WERI-Rb-1 (cell line): ENCODE measurements around the gene DYNC1H1.
"Not testable (repeated sequence)": the region's sequence is repeated elsewhere in the genome, so short reads cannot be mapped to it uniquely, and the experiment has no call there.

Source experiments
- DNase-seq: peaks from one replicate; pipeline ENCODE4 v3.0.0-alpha.2; 2020
- H3K27ac ChIP-seq: fragments of 250-450 bp; sonication (Bioruptor Pico); 2 replicates; pipeline ENCODE4 v1.5.1; 2020; ENCODE audit warnings: mild to moderate bottlenecking, moderate library complexity
- H3K27me3 ChIP-seq: fragments of 250-450 bp; sonication (Bioruptor Pico); 2 replicates; pipeline ENCODE4 v1.5.1; 2021; ENCODE audit warnings: mild to moderate bottlenecking, low read depth, moderate library complexity; ENCODE audit not compliant: insufficient read depth, severe bottlenecking
- H3K36me3 ChIP-seq: fragments of 250-450 bp; sonication (Bioruptor Pico); 2 replicates; pipeline ENCODE4 v1.5.1; 2020; ENCODE audit warnings: mild to moderate bottlenecking, moderate library complexity
- H3K4me3 ChIP-seq: 2 replicates; pipeline ENCODE4 v1.5.1; 2011; ENCODE audit warnings: low read depth, mild to moderate bottlenecking, control low read depth, low read length
- H3K9me3 ChIP-seq: fragments of 250-450 bp; sonication (Bioruptor Pico); 2 replicates; pipeline ENCODE4 v1.5.1; 2021; ENCODE audit warnings: mild to moderate bottlenecking, moderate library complexity; ENCODE audit not compliant: severe bottlenecking
- TF ChIP-seq, protein P1 (sequence below): IDR thresholded peaks from 2 replicates; pipeline ENCODE4 v1.5.1; 2011; ENCODE audit warnings: low read depth, mild to moderate bottlenecking, control low read depth, inconsistent platforms, low read length

DYNC1H1 gene

GRCh38 chr14:102077382-102077709 lies 113.0 kb downstream of the DYNC1H1 start:
- no peak overlapping the region for H3K27ac ChIP-seq
- peaks cover 44% of the 10 kb centered on the region for H3K36me3 ChIP-seq

GRCh38 chr14:102078361-102078791 lies 114.0 kb downstream of the DYNC1H1 start:
- H3K4me3 ChIP-seq, DNase-seq, H3K27me3 ChIP-seq, H3K27ac ChIP-seq, H3K9me3 ChIP-seq: not testable (repeated sequence)
- peaks cover 54% of the 10 kb centered on the region for H3K36me3 ChIP-seq

More at GRCh38 chr14:102077382-102077709, 113.0 kb downstream of the DYNC1H1 start:
- H3K4me3 ChIP-seq = no peak overlapping the region
- TF ChIP-seq, protein P1, sequence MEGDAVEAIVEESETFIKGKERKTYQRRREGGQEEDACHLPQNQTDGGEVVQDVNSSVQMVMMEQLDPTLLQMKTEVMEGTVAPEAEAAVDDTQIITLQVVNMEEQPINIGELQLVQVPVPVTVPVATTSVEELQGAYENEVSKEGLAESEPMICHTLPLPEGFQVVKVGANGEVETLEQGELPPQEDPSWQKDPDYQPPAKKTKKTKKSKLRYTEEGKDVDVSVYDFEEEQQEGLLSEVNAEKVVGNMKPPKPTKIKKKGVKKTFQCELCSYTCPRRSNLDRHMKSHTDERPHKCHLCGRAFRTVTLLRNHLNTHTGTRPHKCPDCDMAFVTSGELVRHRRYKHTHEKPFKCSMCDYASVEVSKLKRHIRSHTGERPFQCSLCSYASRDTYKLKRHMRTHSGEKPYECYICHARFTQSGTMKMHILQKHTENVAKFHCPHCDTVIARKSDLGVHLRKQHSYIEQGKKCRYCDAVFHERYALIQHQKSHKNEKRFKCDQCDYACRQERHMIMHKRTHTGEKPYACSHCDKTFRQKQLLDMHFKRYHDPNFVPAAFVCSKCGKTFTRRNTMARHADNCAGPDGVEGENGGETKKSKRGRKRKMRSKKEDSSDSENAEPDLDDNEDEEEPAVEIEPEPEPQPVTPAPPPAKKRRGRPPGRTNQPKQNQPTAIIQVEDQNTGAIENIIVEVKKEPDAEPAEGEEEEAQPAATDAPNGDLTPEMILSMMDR = no peak
- DNase-seq = no peak
- no peaks in the 10 kb centered on the region for H3K27me3 ChIP-seq
- H3K9me3 ChIP-seq = no peaks in the 10 kb centered on the region

- TF ChIP-seq, protein P1 = no peak
- no peaks in the 10 kb centered on the region for H3K9me3 ChIP-seq
- peaks cover 61% of the 10 kb centered on the region for H3K36me3 ChIP-seq
- no peaks in the 10 kb centered on the region for H3K27me3 ChIP-seq
- no peak overlapping the region for H3K27ac ChIP-seq
- no peak for DNase-seq
- no peak overlapping the region for H3K4me3 ChIP-seq
Measured at GRCh38 chr14:102078831-102079699, 114.7 kb downstream of the DYNC1H1 start.

DNA sequence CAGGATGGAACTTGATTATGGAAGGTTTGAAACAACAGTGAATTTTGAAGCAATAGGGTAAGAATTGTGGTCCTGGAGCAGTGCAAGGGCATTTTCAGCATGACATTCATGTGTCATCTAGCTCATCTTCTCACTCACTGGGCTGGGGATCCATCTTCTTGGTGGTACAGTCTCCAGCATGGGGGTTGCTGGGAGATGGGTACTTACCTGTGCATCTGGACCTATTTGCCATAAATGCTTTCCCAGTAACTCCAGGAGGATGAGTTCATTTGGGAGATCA lies 115.3 kb downstream of the DYNC1H1 start:
- no peak overlapping the region for H3K27ac ChIP-seq
- peaks cover 67% of the 10 kb centered on the region for H3K36me3 ChIP-seq
- H3K4me3 ChIP-seq = no peak overlapping the region
- TF ChIP-seq, protein P1 = no peak
- H3K27me3 ChIP-seq = no peaks in the 10 kb centered on the region
- H3K9me3 ChIP-seq = no peaks in the 10 kb centered on the region
- no peak for DNase-seq

DNA sequence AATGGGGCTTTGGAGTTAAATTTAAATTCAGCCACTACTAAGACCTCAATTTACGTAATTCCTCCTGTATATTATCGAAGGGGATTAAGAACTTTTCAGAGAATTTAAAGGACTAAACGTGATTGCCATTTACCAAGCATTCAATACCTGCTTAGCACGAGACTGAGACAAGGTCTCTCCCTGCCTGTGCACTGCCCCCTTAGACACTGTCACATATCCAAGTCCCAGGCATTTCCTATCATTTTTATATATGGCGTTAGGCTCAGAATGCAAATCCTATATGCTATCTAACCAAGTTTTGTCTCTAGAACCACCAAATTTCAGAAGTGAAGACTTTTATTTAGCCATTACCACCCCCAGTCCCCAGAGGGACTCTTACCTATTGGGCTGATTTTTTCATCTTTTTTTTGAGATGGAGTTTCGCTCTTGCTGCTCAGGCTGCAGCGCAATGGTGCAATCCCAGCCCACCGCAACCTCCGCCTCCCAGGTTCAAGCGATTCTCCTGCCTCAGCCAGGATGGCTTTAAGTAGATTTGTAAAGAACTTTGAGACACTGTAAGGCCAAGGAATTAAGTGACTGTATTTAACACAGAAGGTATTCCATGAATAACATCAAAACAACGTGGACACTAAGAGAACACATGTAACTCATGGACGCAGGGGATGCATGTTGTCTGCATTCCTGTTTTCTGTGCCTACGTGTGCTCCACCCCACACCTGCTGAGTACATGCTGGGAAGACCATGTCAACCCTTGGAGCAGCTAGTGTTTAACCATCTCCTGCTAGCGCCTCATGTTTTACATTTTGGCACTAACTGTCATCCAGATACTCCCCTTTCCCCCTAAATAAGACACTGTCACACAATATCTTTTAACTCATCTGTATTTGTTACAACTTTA lies 116.1 kb downstream of the DYNC1H1 start:
- H3K9me3 ChIP-seq = no peaks in the 10 kb centered on the region
- TF ChIP-seq, protein P1 = no peak
- DNase-seq = no peak
- H3K27me3 ChIP-seq = no peaks in the 10 kb centered on the region
- peaks cover 75% of the 10 kb centered on the region for H3K36me3 ChIP-seq
- H3K4me3 ChIP-seq = no peak overlapping the region
- H3K27ac ChIP-seq = no peak overlapping the region
